Thoracic aorta (tissue), 2 donors: ENCODE data around the gene TOMM40L. TPM values are rescaled to one million over a fixed set of nuclear protein-coding genes. Genes with fewer than 3 reads are reported as not detected.

ENCODE experiments used
- ATAC-seq: fragments of 150-250 bp; one replicate; pipeline ENCODE4 v1.8.0; 2017; ENCODE audit warnings: low read depth; ENCODE audit not compliant: insufficient number of reproducible peaks, low FRiP score
- DNase-seq: peaks from one replicate; pipeline ENCODE4 v3.0.0-alpha.2; 2020; ENCODE audit warnings: low spot score
- H3K27ac ChIP-seq, 2 donors: fragments of 200-600 bp; sonication (generic); 1 replicate in 1 of 2; 2 replicates in 1 of 2; pipeline ENCODE4 v1.5.1; 2016; ENCODE audit warnings: mild to moderate bottlenecking in 2 of 2, moderate library complexity in 2 of 2
- H3K27me3 ChIP-seq: fragments of 200-600 bp; sonication (generic); replicated peaks from 2 replicates; pipeline ENCODE4 v1.6.0; 2016; ENCODE audit warnings: mild to moderate bottlenecking; ENCODE audit not compliant: insufficient read depth
- H3K36me3 ChIP-seq: fragments of 200-600 bp; sonication (generic); one replicate; pipeline ENCODE4 v1.5.1; 2016
- H3K4me1 ChIP-seq, 2 donors: fragments of 200-600 bp; sonication (generic); 1 replicate in 1 of 2; 2 replicates in 1 of 2; pipeline versions ENCODE4 v1.5.1 to v1.6.0; 2016; ENCODE audit warnings: low read depth in 2 of 2, mild to moderate bottlenecking in 1 of 2; ENCODE audit not compliant: control insufficient read depth in 1 of 2
- H3K4me3 ChIP-seq: fragments of 200-600 bp; sonication (generic); 2 replicates; pipeline ENCODE4 v1.5.1; 2016; ENCODE audit warnings: mild to moderate bottlenecking
- H3K9me3 ChIP-seq: fragments of 200-600 bp; sonication (generic); 2 replicates; pipeline ENCODE4 v1.5.1; 2016
- total RNA-seq, 2 donors: library from RNA; depleted of rRNA; stranded (reverse); fragments of >200 nt; gene quantifications; one replicate each; pipeline versions ENCODE4 v1.1.0 to v1.2.3, GENCODE V29; 2016
- TF ChIP-seq, protein P1 (sequence below): fragments of 200-600 bp; sonication (generic); IDR thresholded peaks from one replicate; pipeline ENCODE4 v1.5.1; 2019; ENCODE audit warnings: antibody characterized with exemption

TOMM40L gene
- total RNA-seq, 2 donors from 2014 or later, result 12.8 to 13.4 TPM

DNA sequence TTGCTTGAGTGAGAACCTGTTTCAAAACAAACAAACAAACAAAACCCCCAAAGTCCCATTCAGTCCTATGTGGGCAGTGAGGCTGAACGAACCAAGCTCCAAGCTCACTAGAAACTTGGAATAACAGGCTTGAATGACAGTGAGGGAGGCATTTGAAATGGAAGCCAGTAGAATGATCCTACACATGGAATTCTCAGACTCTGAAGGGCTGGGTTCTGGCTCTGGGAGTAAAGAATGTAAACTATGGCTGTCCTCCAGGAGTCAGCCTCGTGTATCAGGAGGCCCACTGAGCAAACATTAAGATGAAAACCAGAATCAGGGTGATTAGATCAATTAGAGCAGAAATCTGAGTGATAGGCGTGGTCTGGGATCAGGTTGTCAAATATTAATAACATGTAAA, 47.5 kb downstream of the TOMM40L start:
- Histone ChIP-seq H3K27ac (no peak overlapping the region), H3K36me3 (no peaks in the 10 kb centered on the region), H3K9me3 (no peaks in the 10 kb centered on the region), H3K27me3 (no peaks in the 10 kb centered on the region), H3K4me1 (no peaks in the 10 kb centered on the region), H3K4me3 (no peak overlapping the region)
- ATAC-seq (no peak), DNase-seq (no peak)
- TF ChIP-seq, protein P1, sequence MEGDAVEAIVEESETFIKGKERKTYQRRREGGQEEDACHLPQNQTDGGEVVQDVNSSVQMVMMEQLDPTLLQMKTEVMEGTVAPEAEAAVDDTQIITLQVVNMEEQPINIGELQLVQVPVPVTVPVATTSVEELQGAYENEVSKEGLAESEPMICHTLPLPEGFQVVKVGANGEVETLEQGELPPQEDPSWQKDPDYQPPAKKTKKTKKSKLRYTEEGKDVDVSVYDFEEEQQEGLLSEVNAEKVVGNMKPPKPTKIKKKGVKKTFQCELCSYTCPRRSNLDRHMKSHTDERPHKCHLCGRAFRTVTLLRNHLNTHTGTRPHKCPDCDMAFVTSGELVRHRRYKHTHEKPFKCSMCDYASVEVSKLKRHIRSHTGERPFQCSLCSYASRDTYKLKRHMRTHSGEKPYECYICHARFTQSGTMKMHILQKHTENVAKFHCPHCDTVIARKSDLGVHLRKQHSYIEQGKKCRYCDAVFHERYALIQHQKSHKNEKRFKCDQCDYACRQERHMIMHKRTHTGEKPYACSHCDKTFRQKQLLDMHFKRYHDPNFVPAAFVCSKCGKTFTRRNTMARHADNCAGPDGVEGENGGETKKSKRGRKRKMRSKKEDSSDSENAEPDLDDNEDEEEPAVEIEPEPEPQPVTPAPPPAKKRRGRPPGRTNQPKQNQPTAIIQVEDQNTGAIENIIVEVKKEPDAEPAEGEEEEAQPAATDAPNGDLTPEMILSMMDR, result no peak

GRCh38 chr1:161274874-161275273, 49.0 kb downstream of the TOMM40L start:
- ATAC-seq, result no peak
- H3K36me3 ChIP-seq, result no peaks in the 10 kb centered on the region
- no peaks in the 10 kb centered on the region for H3K9me3 ChIP-seq
- TF ChIP-seq, protein P1, result no peak
- no peak overlapping the region for H3K4me3 ChIP-seq
- DNase-seq, result no peak
- H3K27me3 ChIP-seq, result no peaks in the 10 kb centered on the region
- H3K4me1 ChIP-seq, result no peaks in the 10 kb centered on the region
- no peak overlapping the region for H3K27ac ChIP-seq

Other genes with a start within 250 kb of the TOMM40L start
- 10 to 100 TPM; 19.1 to 20.7 TPM for gene F11R, start 204.9 kb upstream of the TOMM40L start, total RNA-seq
- 10 to 100 TPM; 19.9 to 34.2 TPM for gene TSTD1, start 187.1 kb upstream of the TOMM40L start, total RNA-seq
- 10 to 100 TPM; 57.9 to 69.4 TPM for gene USF1, start 180.1 kb upstream of the TOMM40L start, total RNA-seq
- 10 to 100 TPM; 16.4 to 16.9 TPM for gene ARHGAP30, start 156.2 kb upstream of the TOMM40L start, total RNA-seq
- under 1 TPM in 1 of 2 donors, not detected in 1; 0.14 TPM for gene NECTIN4, start 136.5 kb upstream of the TOMM40L start, total RNA-seq
- gene KLHDC9, start 127.7 kb upstream of the TOMM40L start, total RNA-seq, result 1 to 10 TPM; 7.9 to 8.6 TPM
- 10 to 100 TPM; 22.7 to 92.7 TPM for gene PFDN2, start 108.0 kb upstream of the TOMM40L start, total RNA-seq
- 10 to 100 TPM; 25.3 to 42.1 TPM for gene NIT1, start 108.0 kb upstream of the TOMM40L start, total RNA-seq
- gene DEDD, start 93.4 kb upstream of the TOMM40L start, total RNA-seq, result 10 to 100 TPM; 30.7 to 34.3 TPM
- gene UFC1, start 72.1 kb upstream of the TOMM40L start, total RNA-seq, result 10 to 100 TPM; 54.2 to 73.9 TPM
- 10 to 100 TPM; 23.2 to 28.8 TPM for gene USP21, start 66.6 kb upstream of the TOMM40L start, total RNA-seq
- 10 to 100 TPM; 18.2 to 33.6 TPM for gene PPOX, start 59.6 kb upstream of the TOMM40L start, total RNA-seq
- 100 to 1,000 TPM in 1 of 2 donors, 10 to 100 TPM in 1; 36.4 to 145 TPM for gene B4GALT3, start 48.6 kb upstream of the TOMM40L start, total RNA-seq
- 100 to 1,000 TPM in 1 of 2 donors, 10 to 100 TPM in 1; 15.0 to 171 TPM for gene ADAMTS4, start 27.0 kb upstream of the TOMM40L start, total RNA-seq
- 10 to 100 TPM; 61.5 to 63.5 TPM for gene NDUFS2, start 23.7 kb upstream of the TOMM40L start, total RNA-seq
- 100 to 1,000 TPM in 1 of 2 donors, 10 to 100 TPM in 1; 82.9 to 101 TPM for gene FCER1G, start 10.8 kb upstream of the TOMM40L start, total RNA-seq
- gene APOA2, start 2.4 kb upstream of the TOMM40L start, total RNA-seq, result not detected
- gene NR1I3, start 12.1 kb downstream of the TOMM40L start, total RNA-seq, result not detected
- gene PCP4L1, start 32.7 kb downstream of the TOMM40L start, total RNA-seq, result 1 to 10 TPM in 1 of 2 donors, under 1 TPM in 1; 0.68 to 1.8 TPM
- 1 to 10 TPM; 2.7 to 2.8 TPM for gene MPZ, start 83.9 kb downstream of the TOMM40L start, total RNA-seq
- gene SDHC, start 88.3 kb downstream of the TOMM40L start, total RNA-seq, result 10 to 100 TPM; 38.9 to 95.7 TPM
- gene CFAP126, start 141.8 kb downstream of the TOMM40L start, total RNA-seq, result not detected